Measurements from ENCODE around the gene EIF3D. TPM values are rescaled to one million over a fixed set of nuclear protein-coding genes. Genes with fewer than 3 reads are reported as not detected.

Gene EIF3D
- total and polyA plus RNA-seq, 2 of the 4 experiments (the other 2 are of a cell fraction) = 339 to 746 TPM

GRCh38 chr22:36510384-36510783 lies 18.6 kb downstream of the EIF3D start:
- no TSS peak for BruUV-seq (replicated peaks)

More at GRCh38 chr22:36510384-36510783, 18.6 kb downstream of the EIF3D start:
- Histone ChIP-seq H3K4me2 (ENCODE audit: low read depth, low read length) (no peak overlapping the region), H2BK5ac (ENCODE audit: low read depth, low read length, poor library complexity, severe bottlenecking) (no peak overlapping the region), H2AFZ (replicated peaks; ENCODE audit: low read length, poor library complexity) (no peak overlapping the region), H3K4me1 (ENCODE audit: control insufficient read depth, insufficient read depth, low read length) (no peaks in the 10 kb centered on the region), H2AK9ac (replicated peaks; ENCODE audit: low read depth, low read length, poor library complexity) (no peak overlapping the region), H3K9ac (ENCODE audit: low read depth, low read length) (no peak overlapping the region), H3K56ac (ENCODE audit: extremely low read depth, insufficient read depth, low read length) (no peak overlapping the region), H2BK120ac (ENCODE audit: low read depth, low read length) (no peak overlapping the region), H2AK5ac (ENCODE audit: low read depth, low read length) (no peak overlapping the region), H3K9me3 (ENCODE audit: control insufficient read depth, insufficient read depth, low read length) (no peaks in the 10 kb centered on the region), H3K4ac (ENCODE audit: low read depth, low read length) (no peak overlapping the region), H3K4me3 (ENCODE audit: insufficient read depth, low read depth, low read length) (no peak overlapping the region), H3K18ac (ENCODE audit: low read depth, low read length) (no peak overlapping the region), H2BK15ac (ENCODE audit: low read depth, low read length) (no peak overlapping the region), H3K36me3 (ENCODE audit: control insufficient read depth, insufficient read depth, low read length) (peaks cover 43% of the 10 kb centered on the region), H3K27ac (ENCODE audit: insufficient read depth, low read length) (no peak overlapping the region), H3K14ac (replicated peaks; ENCODE audit: low read depth, low read length) (no peak overlapping the region), H4K20me1 (ENCODE audit: insufficient read depth, low read length) (peaks cover 27% of the 10 kb centered on the region), H4K8ac (ENCODE audit: low read depth in 2 of 2, low read length in 2 of 2) (no peak overlapping the region), H3K23ac (ENCODE audit: low read depth, low read length) (no peak overlapping the region), H4K91ac (ENCODE audit: insufficient read depth, low read depth, low read length) (no peak overlapping the region), H3K27me3 (ENCODE audit: control insufficient read depth, insufficient read depth, low read length) (no peaks in the 10 kb centered on the region), H2BK20ac (ENCODE audit: low read depth, low read length) (no peak overlapping the region), H4K5ac (ENCODE audit: low read depth, low read length) (no peak overlapping the region), H3K79me1 (ENCODE audit: low read depth in 1 of 2, low read length in 2 of 2) (peaks cover 3 to 19% of the 10 kb centered on the region in 2 experiments; a peak in 2 of 4 replicates), H3K9me1 (ENCODE audit: insufficient read depth, low read length) (peaks cover 12% of the 10 kb centered on the region)
- dilution Hi-C loops (cut with HindIII; ENCODE audit: low sequenced_read_pairs, unreplicated experiment) = no loop called here
- ChIA-PET CTCF (interaction anchor here (0.6 to 2.1 kb wide), 3 partner anchors 11 to 1669 kb away, joined by 3 to 7 read pairs (median 4); no protein-coding TSS in a partner anchor), POLR2A (ENCODE audit: unreplicated experiment) (interaction anchor here (0.8 kb wide), 1 partner anchor 11 kb away, joined by 4 read pairs; no protein-coding TSS in a partner anchor)
- in situ Hi-C loops (cut with MboI; ENCODE audit: low sequenced_read_pairs) = loop anchor here (25.0 kb wide), 1 partner anchor 1198 kb away; no protein-coding TSS in a partner anchor
- no peak for TF ChIP-seq CHD1 (IDR thresholded peaks at IDR 0.05; ENCODE audit: low read depth, low read length)
- TF ChIP-seq USF2 (IDR thresholded peaks at IDR 0.05; ENCODE audit: low read depth, low read length) = no peak
- no peak for TF ChIP-seq RAD21 (IDR thresholded peaks at IDR 0.05; ENCODE audit: low read length)
- TF ChIP-seq ELK1 (IDR thresholded peaks at IDR 0.05; ENCODE audit: borderline replicate concordance, low read depth, low read length) = no peak
- TF ChIP-seq MXI1 (IDR thresholded peaks at IDR 0.05; ENCODE audit: borderline replicate concordance, low read depth, low read length) = no peak
- TF ChIP-seq CTCF (conservative IDR thresholded peaks at IDR 0.05; ENCODE audit: low read depth, low read length) = no peak
- no peak for TF ChIP-seq CEBPB (IDR thresholded peaks at IDR 0.05; ENCODE audit: low read depth, low read length)
- TF ChIP-seq SMC3 (IDR thresholded peaks at IDR 0.05; ENCODE audit: low read depth, low read length) = no peak
- TF ChIP-seq RFX5 (IDR thresholded peaks at IDR 0.05; ENCODE audit: low read depth, low read length) = no peak
- TF ChIP-seq RCOR1 (IDR thresholded peaks at IDR 0.05; ENCODE audit: insufficient replicate concordance, low read length) = no peak
- TF ChIP-seq FOS (IDR thresholded peaks at IDR 0.05; ENCODE audit: low read depth, low read length) = no peak
- TF ChIP-seq NFE2L2 (IDR thresholded peaks at IDR 0.05; ENCODE audit: low read depth, low read length) = no peak
- TF ChIP-seq POLR2A (IDR thresholded peaks at IDR 0.05; ENCODE audit: low read depth, low read length) = no peak
- intact Hi-C loops (cut with micrococcal nuclease) = no loop called here
- ATAC-seq (ENCODE audit: low read depth) = no peak
- no peak for DNase-seq
- 80% methylated on average over 1 of the region's 3 CpGs; no CpG with 5 or more reads in 1 of the 2 experiments for WGBS, 2 experiments (ENCODE audit: extremely low coverage in 2 of 2, insufficient read length in 1 of 2)

Measured in IMR-90 (cell line).